Stimulated activated naive CD4-positive, alpha-beta T cell treated with Interleukin-2 at 50 U/mL for 16 hours (primary cell): Measurements from ENCODE around the gene UCP1.

Experiments used
- DNase-seq: peaks from one replicate; lab custom pipeline; 2025; lab: John Stamatoyannopoulos, UW

UCP1 gene

GRCh38 chr4:140568507-140569306 is at the start of gene UCP1:
TSS of gene UCP1 (minus strand) at chr4:140568961. CDS start at chr4:140568729, 232 bp downstream.
- DNase-seq: no peak

GRCh38 chr4:140617499-140618248 is 48.9 kb upstream of the UCP1 start:
- no peak for DNase-seq

GRCh38 chr4:140615451-140615850 is 46.7 kb upstream of the UCP1 start:
- no peak for DNase-seq

- no peak for DNase-seq
These were observed 43.6 kb upstream of the UCP1 start for GRCh38 chr4:140612357-140612756.

- DNase-seq: no peak
These were observed 43.1 kb upstream of the UCP1 start for GRCh38 chr4:140611854-140612253.

GRCh38 chr4:140609548-140610425 is 41.0 kb upstream of the UCP1 start:
- DNase-seq: no peak

- DNase-seq: no peak
These were observed 39.1 kb upstream of the UCP1 start for GRCh38 chr4:140607852-140608251.

GRCh38 chr4:140604544-140604943 is 35.8 kb upstream of the UCP1 start:
- no peak for DNase-seq

GRCh38 chr4:140603286-140603685 is 34.5 kb upstream of the UCP1 start:
- DNase-seq: no peak

- no peak for DNase-seq
These were observed 34.0 kb upstream of the UCP1 start for GRCh38 chr4:140602714-140603113.

- no peak for DNase-seq
These were observed 31.6 kb upstream of the UCP1 start for GRCh38 chr4:140600408-140600807.

GRCh38 chr4:140595065-140595464 is 26.3 kb upstream of the UCP1 start:
- DNase-seq: no peak

- no peak for DNase-seq
These were observed 15.7 kb upstream of the UCP1 start for GRCh38 chr4:140584439-140584838.

GRCh38 chr4:140581078-140581477 is 12.3 kb upstream of the UCP1 start:
- no peak for DNase-seq

- no peak for DNase-seq
These were observed 10.5 kb upstream of the UCP1 start for GRCh38 chr4:140579278-140579677.

- no peak for DNase-seq
These were observed 6.7 kb upstream of the UCP1 start for GRCh38 chr4:140575489-140575888.

GRCh38 chr4:140571620-140572019 is 2.9 kb upstream of the UCP1 start:
- no peak for DNase-seq

GRCh38 chr4:140569307-140569638 is 512 bp upstream of the UCP1 start:
- DNase-seq: no peak

GRCh38 chr4:140559696-140560095 is 9.1 kb downstream of the UCP1 start:
- no peak for DNase-seq

GRCh38 chr4:140557831-140558435 is 10.8 kb downstream of the UCP1 start:
- no peak for DNase-seq

- peak; percentile 1 for DNase-seq
These were observed 12.2 kb downstream of the UCP1 start for GRCh38 chr4:140556372-140557085.
